EH (cell line): ENCODE measurements around the gene SCAMP3.
"Not testable (repeated sequence)": the region's sequence is repeated elsewhere in the genome, so short reads cannot be mapped to it uniquely, and the experiment has no call there.

Experiments
- DNase-seq: peaks from one replicate; pipeline ENCODE4 v3.0.0-alpha.2; 2015; ENCODE audit warnings: low read depth

SCAMP3 gene

GRCh38 chr1:155261852-155262673 is at the start of gene SCAMP3:
Gene SCAMP3, minus strand, starts transcription at chr1:155262360. Its CDS starts 209 bp downstream, at chr1:155262151.
- DNase-seq = peak; percentile 99

DNA sequence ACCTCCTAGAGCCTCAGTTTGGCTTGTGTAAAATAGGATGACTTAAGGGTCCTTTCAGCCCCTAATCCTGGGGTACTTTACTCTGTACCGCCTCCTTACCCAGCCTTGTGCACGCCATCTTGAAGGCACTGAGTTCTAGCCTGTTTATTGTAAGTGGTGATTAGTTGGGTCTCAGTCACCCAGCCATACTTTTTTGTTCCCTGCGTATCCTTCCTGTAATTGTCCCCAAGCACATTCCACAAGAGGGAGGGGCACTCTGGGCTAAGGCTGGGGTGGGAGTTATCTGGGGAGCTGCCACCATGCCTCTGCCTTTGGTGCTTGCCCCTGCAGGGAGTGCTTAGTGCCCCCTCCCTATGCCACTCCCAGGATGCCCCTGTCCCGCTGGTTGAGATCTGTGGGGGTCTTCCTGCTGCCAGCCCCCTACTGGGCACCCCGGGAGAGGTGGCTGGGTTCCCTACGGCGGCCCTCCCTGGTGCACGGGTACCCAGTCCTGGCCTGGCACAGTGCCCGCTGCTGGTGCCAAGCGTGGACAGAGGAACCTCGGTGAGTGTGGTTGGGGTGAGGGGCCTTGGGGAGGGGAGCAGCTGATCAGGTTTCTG is 47.4 kb upstream of the SCAMP3 start:
- DNase-seq = peak; percentile 27

GRCh38 chr1:155308493-155309422 is 46.6 kb upstream of the SCAMP3 start, which contains the start of gene FDPS:
Gene FDPS, plus strand, starts transcription at chr1:155308866. Its CDS starts 924 bp downstream, at chr1:155309790.
- peak; percentile 100 for DNase-seq

- DNase-seq = peak; percentile 61
Observed at GRCh38 chr1:155307247-155307740, 45.1 kb upstream of the SCAMP3 start.

DNA sequence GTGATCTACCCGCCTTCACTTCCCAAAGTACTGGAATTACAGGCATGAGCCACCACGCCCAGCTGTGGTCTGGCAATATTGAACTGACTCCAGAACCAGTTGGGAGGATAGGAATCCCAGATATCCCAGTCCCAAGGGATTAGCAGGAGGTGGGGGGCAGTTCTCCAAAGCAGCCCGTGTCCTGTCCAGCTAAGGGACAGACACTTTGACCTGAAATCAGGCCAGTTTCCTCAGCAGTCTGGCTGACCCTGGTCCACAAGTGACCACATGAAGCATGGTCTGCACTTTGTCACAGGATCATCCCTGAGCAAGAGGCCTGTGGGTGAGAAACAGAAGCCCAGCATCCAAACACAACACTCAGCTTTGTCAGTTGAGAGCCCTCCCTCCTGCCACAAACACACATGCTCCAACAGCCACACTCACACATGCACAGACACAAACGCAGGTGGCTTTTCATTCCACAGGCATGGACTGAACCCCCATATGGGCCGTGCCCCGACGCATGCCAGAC is 43.8 kb upstream of the SCAMP3 start:
- DNase-seq = peak; percentile 73

GRCh38 chr1:155304558-155305063 is 42.5 kb upstream of the SCAMP3 start:
- no peak for DNase-seq

- DNase-seq = no peak
Observed at GRCh38 chr1:155301342-155301841, 39.2 kb upstream of the SCAMP3 start, which contains the start of gene PKLR. Gene PKLR, minus strand, starts transcription at chr1:155301438. Its CDS starts 43 bp downstream, at chr1:155301395.

- no peak for DNase-seq
Observed at GRCh38 chr1:155300553-155301329, 38.6 kb upstream of the SCAMP3 start.

DNA sequence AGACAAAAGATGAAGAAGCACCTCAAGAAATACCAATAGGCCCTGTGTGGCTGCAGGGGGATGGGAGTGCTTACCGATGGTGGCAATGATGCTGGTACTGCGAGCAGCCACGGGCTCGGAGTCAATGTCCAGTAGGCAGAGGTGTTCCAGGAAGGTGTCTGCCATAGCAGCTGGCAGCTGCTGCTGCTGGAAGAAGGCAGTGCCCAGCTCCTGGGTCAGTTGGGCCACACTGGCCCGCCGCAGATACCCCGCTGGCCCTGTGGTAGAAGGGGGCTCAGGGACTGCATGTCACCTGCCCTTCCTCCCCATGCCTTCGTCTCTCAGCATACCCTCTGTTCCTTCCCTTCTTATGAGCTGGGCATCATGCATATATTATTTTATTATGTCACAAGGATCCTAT is 37.9 kb upstream of the SCAMP3 start:
- no peak for DNase-seq

GRCh38 chr1:155297384-155297783 is 35.2 kb upstream of the SCAMP3 start:
- DNase-seq = no peak

DNA sequence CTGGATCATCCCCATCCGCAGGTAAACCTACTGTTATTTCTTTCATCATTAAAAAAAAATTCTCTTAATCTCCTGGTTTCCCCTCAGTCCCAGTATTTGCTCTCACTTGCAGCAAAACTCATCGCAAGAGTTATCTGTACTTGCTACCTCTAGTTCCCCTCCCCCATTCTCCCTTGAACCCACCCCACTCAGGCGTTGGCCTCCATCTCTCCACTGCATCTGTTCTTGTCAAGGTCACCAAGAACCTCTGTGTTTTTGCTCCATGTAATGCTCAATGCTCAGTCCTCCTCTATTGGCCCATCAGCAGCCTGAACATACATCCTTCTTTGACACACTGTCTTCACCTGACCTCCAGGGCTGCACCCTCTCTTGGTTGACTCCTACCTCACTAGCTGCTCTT is 34.5 kb upstream of the SCAMP3 start:
- no peak for DNase-seq

DNA sequence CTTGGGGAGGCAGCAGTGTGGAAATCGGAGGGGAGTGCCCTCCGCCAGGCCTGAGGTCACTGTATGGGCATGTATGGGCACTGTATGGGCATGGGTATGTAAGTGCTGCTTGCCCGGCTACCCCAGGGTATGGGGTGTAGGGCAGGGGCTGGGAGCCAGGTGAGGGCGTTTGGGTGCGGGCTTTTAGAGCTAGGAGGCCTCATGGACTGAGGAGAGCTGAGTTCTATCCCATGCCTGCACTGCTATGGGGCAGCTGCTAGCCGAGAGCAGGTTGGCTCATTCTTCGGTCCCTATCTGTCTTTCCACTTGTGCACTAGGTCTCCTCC is 33.7 kb upstream of the SCAMP3 start:
- DNase-seq = no peak

GRCh38 chr1:155295183-155295941 is 33.2 kb upstream of the SCAMP3 start:
- no peak for DNase-seq

DNA sequence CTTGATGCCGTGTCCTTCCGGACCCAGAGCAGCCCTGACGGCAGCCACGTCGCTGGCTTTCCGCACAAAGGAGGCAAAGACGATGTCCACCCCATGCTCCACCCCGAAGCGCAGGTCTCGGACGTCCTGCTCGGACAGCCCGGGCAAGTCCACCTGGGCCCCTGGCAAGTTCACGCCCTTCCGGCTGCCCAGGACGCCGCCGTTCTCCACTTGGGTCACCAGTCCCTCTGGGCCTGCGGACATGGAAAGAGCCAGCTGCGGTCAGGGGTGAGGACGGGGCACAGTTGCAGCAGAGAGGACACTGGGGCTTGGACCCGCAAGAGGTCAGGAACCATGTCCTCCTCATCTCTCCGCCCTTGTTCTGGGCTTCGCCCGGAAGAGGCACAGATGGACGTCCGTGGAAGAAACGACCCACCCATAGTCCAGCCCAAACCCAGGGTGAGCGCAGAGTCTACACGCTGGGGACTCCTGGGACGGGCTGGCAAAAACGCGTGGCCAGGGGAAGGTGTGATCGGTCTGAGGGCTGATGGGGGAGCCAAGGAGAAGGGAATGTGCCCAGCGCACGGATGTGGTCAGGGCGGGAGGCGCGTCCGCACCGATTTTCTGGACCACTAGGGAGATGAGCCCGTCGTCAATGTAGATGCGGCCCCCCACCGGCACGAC is 32.5 kb upstream of the SCAMP3 start:
- no peak for DNase-seq

DNA sequence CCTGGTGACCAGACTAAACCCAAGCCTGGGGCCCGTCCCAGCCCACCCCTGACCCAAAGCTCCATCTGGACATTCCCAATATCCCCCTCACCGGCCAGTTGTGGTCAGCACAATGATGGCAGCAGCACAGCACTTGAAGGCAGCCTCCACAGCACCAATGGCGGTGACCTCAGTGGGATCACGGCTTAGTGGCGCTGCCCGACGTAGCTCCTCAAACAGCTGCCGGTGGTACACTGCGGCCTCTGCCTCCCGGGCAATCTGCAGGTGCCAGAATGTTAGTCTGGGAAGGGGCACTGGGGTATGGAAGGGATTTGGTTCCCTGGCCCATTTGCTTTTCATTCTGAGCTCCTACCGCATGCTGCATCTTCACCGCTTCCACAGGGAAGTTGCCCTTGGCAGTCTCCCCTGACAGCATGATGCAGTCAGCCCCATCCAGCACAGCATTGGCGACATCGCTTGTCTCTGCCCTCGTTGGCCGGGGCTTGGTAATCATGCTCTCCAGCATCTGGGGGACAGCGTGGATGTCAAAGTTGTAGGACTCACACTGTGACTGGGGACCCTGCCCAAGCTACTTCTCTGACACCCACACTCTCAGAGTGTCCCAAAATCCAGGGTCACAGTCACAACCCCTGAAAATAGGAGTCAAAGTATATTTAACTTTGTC is 31.1 kb upstream of the SCAMP3 start:
- no peak for DNase-seq

GRCh38 chr1:155291006-155291405 is 28.8 kb upstream of the SCAMP3 start:
- DNase-seq = not testable (repeated sequence)

DNA sequence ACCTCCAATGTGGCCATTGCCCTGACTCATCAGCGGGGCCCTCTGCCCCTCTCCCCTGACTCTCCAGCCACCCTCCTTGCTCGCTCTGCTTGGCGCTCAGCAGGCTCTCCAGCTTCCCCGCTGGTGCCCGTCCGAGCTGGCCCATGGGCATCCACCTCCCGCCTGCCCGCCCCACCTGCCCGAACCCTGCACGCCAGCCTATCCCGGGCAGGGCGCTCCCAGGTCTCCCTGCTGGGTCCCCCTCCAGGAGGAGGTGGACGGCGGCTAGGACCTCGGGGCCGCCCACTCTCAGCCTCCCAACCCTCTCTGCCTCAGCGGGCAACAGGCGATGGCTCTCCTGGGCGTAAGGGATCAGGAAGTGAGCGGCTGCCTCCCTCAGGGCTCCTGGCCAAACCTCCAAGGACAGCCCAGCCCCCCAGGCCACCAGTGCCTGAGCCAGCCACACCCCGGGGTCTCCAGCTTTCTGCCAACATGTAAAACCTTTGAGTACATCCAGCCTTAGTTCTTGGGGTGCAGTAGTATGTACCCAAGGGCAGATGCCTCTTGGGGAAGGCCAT is 25.9 kb upstream of the SCAMP3 start:
- DNase-seq = no peak

DNA sequence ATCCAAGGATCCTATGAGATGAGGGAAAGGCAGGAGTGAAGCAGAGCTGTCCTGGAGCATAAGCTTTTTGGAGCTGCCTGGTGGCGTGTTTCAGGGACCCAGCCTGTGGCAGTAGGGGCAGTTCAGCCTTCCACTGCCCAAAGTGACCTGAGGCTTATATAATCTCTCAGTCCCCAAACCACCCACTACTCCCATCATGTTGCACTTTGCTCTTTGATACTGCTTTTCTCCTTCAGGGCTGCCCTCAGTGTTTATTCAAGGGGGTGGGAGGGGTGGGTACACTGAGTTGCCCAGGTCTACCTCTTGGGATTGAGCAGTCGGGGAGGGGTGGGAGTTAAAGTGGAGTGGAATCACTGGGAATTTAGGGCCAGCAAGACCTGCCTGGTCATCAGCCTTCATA is 24.4 kb upstream of the SCAMP3 start:
- DNase-seq = no peak

DNA sequence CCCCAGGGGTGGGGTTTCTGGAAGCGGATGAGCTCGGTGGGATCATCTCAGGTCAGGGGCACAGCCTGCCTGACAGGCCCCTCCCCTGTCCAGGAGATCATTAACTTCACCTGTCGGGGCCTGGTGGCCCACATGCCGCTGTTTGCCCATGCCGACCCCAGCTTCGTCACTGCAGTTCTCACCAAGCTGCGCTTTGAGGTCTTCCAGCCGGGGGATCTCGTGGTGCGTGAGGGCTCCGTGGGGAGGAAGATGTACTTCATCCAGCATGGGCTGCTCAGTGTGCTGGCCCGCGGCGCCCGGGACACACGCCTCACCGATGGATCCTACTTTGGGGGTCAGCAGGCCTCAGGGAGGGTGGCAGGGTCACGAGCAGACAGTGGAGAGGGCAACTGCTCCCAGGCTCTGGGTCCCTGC is 23.5 kb upstream of the SCAMP3 start:
- no peak for DNase-seq
